Central memory CD4-positive, alpha-beta T cell (primary cell): ENCODE measurements around the gene SRGAP3.
A peak's percentile ranks its signal among the peaks of the same experiment; 100 is the strongest.

Source experiments
- DNase-seq: peaks from one replicate; pipeline ENCODE4 v3.0.0; 2022

The SRGAP3 gene

GRCh38 chr3:8982509-8982908 is 266.9 kb downstream of the SRGAP3 start:
- DNase-seq, result no peak

GRCh38 chr3:8981700-8982099 is 267.7 kb downstream of the SRGAP3 start:
- no peak for DNase-seq

- no peak for DNase-seq
Measured at GRCh38 chr3:8981296-8981695, 268.1 kb downstream of the SRGAP3 start.

GRCh38 chr3:8980756-8981257 is 268.6 kb downstream of the SRGAP3 start:
- DNase-seq, result no peak

GRCh38 chr3:8979262-8979661 is 270.2 kb downstream of the SRGAP3 start:
- no peak for DNase-seq

- no peak for DNase-seq
Measured at GRCh38 chr3:8978551-8978950, 270.9 kb downstream of the SRGAP3 start.

- DNase-seq, result no peak
Measured at GRCh38 chr3:8976540-8977182, 272.8 kb downstream of the SRGAP3 start.

- no peak for DNase-seq
Measured at GRCh38 chr3:8975081-8976020, 274.1 kb downstream of the SRGAP3 start.

- DNase-seq, result no peak
Measured at GRCh38 chr3:8974458-8974857, 275.0 kb downstream of the SRGAP3 start.

GRCh38 chr3:8972639-8973038 is 276.8 kb downstream of the SRGAP3 start:
- no peak for DNase-seq

- DNase-seq, result peak; percentile 70
Measured at GRCh38 chr3:8970971-8971589, 278.4 kb downstream of the SRGAP3 start.

- DNase-seq, result no peak
Measured at GRCh38 chr3:8969241-8969640, 280.2 kb downstream of the SRGAP3 start.

- no peak for DNase-seq
Measured at GRCh38 chr3:8968375-8968882, 281.0 kb downstream of the SRGAP3 start.

GRCh38 chr3:8967553-8967952 is 281.9 kb downstream of the SRGAP3 start:
- no peak for DNase-seq

GRCh38 chr3:8966820-8967348 is 282.6 kb downstream of the SRGAP3 start:
- DNase-seq, result no peak

GRCh38 chr3:8966150-8966819 is 283.2 kb downstream of the SRGAP3 start:
- no peak for DNase-seq

GRCh38 chr3:8964436-8965370 is 284.7 kb downstream of the SRGAP3 start:
- no peak for DNase-seq

GRCh38 chr3:8963137-8963853 is 286.2 kb downstream of the SRGAP3 start, which contains the start of gene RAD18:
Gene RAD18 (minus strand): TSS chr3:8963472. CDS start chr3:8963385, 87 bp downstream.
- peak; percentile 91 for DNase-seq

GRCh38 chr3:8962226-8962861 is 287.1 kb downstream of the SRGAP3 start:
- DNase-seq, result no peak

- DNase-seq, result no peak
Measured at GRCh38 chr3:8959668-8960067, 289.8 kb downstream of the SRGAP3 start.
